IPS-NIHi11 (cell line): ENCODE measurements around the gene MGRN1.
A peak's percentile ranks its signal among the peaks of the same experiment; 100 is the strongest.

Source experiments
- DNase-seq: peaks from one replicate; pipeline ENCODE4 v3.0.0; 2012; ENCODE audit warnings: mixed read lengths, low spot score

MGRN1 gene

GRCh38 chr16:4699046-4699556, 74.5 kb downstream of the MGRN1 start:
- DNase-seq: peak; percentile 4

DNA sequence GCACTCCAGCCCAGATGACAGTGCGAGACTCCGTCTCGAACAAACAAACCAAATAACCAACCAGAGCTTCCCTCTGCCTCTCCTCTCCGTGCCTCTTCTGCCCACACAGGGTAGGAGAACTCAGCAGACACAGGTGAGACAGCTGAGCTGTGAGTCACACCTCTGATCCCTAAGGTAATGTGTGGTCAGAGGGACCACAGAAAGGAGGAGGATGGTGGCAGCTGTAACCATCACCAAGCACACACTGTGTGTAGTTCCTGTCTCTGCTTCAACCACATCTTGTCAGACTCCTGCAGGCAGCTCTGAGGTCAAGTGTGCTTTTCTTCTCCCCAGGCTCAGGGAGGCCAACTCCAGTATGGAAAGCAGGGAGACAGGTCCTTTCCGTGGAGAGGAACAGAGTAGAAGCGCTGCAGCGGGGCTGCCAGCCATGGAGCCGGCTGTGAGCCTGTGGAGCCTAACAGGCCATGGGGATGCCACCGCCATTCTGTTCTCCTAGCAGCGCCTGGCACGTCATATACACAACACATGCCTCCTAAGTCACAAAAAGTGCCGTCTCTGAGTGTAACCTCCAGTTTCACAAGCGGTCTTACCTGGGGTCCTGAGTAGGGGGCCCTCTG, 75.9 kb downstream of the MGRN1 start:
- DNase-seq: peak; percentile 4

GRCh38 chr16:4700997-4701743, 76.5 kb downstream of the MGRN1 start:
- DNase-seq: peak; percentile 4

DNA sequence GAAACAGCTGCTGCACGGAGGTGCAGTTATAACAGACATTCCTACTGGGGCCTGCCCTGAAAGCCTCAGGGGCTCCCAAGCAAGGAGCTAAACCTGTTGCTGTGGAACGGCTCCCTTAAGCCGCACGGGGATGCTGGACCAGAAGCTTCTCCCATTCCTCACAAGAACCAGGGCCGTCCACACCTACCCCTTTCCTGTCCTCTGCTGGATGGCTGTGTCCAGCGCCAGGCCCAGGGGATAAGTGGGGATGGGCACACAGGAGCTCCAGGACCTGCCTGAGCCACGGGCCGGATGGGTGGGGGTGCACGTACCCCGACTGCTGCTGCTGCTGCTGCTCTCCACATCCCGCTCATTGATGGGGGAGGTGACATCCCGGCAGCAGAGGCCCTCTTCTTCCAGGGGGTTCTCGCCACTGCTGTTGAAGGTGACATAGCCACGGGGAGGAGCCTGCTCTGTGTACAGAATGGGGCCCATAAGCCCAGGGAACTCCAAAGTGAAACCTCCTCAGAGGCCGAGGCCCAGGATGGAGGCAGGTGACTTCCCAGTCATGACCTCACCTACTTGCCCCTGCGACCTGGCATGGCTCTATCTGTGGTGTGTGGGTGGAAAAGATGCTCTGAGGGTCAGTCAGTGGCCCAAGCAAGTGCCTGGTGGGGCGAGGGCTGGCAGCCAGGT, 77.3 kb downstream of the MGRN1 start:
- DNase-seq: peak; percentile 2

- DNase-seq: no peak
These were observed 77.8 kb downstream of the MGRN1 start for GRCh38 chr16:4702466-4702808.

DNA sequence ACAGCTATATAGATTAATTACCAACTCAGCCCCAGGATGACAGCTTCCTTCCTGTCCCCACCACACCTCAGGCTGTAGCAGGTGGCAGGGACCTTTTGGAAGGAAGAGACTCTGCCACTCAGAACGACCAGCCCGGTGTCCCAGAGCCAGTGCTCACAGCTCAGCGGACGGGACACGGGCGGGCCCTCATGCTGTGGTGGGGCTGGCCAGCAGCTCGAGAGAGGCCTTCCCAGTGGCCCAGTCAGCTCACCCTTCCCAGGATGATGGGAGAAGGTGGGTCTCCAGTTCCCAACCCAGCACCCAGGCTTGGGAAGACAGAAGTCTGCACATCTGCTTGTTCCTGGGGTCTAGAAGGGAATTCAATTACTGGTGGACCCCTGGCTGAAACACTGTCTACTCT, 79.3 kb downstream of the MGRN1 start:
- DNase-seq: peak; percentile 2

GRCh38 chr16:4704491-4704890, 79.9 kb downstream of the MGRN1 start:
- no peak for DNase-seq

DNA sequence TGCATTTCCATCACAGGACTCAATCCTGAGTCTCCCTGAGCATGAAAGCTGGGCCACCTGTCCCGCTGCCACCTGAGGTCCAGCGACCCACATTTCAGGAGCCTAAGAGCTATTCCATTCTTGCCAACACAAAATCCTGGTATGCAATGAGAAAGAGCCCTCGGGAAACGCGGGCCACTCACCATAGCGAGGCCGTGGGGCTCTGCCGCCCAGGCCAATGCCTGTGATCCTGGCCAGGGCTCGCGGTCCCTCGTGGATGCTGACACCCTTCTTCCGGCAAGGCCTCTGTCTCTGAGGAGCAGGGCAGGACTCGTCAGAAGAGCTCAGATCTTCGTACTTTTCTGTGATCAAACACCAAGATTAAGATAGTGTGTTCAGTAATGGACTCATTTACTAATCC, 80.3 kb downstream of the MGRN1 start:
- DNase-seq: no peak

- no peak for DNase-seq
These were observed 82.2 kb downstream of the MGRN1 start for GRCh38 chr16:4706871-4707270.

- no peak for DNase-seq
These were observed 84.9 kb downstream of the MGRN1 start for GRCh38 chr16:4709481-4709880.

- DNase-seq: peak; percentile 68
These were observed 89.3 kb downstream of the MGRN1 start for GRCh38 chr16:4713663-4714501.

DNA sequence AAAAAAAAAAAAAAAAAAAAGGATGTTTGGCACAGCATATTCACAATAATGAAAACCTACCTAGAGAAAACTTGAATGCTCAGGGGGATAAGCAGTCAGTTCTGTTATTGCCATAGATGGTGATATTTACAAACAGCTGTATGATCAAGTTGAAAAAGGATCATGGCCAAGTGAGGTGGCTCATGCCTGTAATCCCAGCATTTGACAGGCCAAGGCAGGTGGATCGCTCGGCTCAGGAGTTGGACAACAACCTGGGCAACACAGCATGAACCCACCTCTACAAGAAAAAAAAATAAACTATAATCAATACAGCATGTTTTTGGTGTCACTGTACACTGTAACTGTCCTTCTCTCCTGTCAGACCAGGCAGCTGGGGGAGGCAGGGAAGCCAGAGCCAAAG, 90.4 kb downstream of the MGRN1 start:
- no peak for DNase-seq

GRCh38 chr16:4718466-4718865, 93.8 kb downstream of the MGRN1 start:
- no peak for DNase-seq

DNA sequence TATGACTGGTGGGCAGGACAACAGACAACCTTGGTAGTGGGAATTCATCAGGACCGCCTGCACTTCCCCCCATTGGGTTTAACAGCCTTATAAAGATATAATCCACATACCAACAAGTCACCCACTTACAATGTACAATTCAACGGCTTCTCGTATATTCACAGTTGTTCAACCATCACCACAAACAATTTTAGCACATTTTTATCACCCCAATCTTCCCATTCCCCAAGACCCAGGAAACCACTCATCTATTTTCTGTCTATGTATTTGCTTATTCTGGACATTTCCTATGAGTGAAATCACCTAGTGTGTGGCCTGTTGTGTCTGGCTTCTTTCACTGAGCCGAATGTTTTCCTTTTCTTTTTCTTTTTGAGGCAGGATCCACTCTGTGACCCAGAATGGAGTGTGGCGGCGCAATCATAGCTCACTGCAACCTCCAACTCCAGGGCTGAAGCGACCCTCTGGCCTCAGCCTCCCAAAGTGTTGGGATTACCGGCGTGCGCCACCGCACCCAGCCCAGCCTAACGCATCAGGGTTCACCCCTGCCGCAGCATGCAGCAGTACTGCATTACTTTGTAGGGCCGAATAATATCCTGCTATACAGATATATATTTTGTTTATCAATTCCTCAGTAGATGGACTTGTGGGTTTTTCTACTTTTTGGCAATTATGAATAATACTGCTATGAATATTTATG, 98.6 kb downstream of the MGRN1 start:
- DNase-seq: no peak

GRCh38 chr16:4724661-4725270, 100.1 kb downstream of the MGRN1 start:
- no peak for DNase-seq

- DNase-seq: no peak
These were observed 102.0 kb downstream of the MGRN1 start for GRCh38 chr16:4726616-4727015.

DNA sequence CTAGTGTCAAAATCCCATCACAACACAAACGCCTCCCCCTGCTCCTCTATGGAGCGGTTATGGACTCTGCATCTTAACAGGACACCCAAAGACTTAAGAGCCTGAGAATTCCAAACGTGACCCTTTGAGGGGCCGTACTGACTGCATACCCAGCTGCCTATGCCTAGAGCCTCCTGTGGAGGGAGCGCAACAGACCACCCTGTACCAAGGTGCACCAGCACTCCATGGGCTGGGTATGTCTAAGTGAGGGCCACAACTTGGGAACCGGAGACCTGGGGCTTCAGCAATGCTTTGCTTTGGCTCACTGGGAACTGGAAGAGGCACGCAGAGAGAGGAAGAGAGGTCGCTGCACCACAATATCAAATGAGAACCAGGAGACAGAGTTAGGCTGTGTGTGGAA, 104.0 kb downstream of the MGRN1 start:
- DNase-seq: no peak

GRCh38 chr16:4729876-4730275, 105.2 kb downstream of the MGRN1 start:
- no peak for DNase-seq

DNA sequence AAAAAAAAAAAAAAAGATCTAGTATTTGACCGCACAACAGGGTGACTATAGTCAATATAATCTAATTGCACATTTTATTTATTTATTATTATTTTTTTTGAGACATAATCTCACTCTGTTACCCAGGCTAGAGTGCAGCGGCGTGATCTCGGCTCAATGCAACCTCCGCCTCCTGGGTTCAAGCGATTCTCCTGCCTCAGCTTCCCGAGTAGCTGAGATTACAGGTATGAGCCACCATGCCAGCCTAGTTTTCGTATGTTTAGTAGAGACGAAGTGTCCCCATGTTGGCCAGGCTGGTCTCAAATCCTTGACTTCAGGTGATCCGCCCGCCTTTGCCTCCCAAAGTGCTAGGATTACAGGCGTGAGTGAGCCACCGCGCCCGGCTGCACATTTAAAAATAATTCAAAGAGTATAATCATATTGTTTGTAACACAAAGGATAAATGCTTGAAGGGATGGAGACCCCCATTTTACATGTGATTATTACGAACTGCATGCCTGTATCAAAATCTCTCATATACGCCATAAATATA, 108.7 kb downstream of the MGRN1 start:
- DNase-seq: no peak

- DNase-seq: no peak
These were observed 109.1 kb downstream of the MGRN1 start for GRCh38 chr16:4733747-4734062.

DNA sequence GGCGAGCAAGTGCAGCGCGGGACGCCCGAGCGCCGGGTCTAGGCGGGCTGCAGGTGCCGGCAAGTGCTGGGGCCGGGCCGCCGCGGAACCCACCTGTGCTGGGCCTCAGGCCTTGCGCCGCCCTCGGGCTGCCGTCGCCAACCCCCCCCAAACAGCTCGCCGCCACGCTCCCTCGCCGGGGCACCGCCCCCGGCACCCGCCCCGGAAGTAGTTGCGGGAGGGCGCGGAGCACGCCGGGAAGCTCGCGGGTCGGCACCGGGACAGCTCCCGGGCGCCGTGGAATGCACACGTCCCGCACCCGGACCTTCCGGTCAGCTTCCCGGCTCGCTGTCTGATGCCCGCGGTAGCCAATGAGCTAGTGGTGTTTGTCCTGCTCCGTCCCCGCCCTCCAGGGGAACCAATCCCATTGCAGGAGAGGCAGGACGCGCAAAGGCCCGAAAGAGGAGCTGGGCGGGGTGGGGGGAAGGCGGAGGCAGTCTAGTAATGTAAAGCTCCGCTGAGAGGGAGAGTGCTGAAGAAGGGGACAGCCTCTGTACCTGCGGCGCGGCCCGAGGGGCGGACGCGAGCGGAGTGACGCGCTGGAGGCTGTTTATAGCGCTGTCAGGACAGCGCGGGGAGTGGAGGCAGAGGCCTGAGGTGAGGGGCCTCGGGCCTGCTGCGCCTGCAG, 109.6 kb downstream of the MGRN1 start, which contains the start of the genes ANKS3 and DNAAF8:
TSS of gene ANKS3 (minus strand) at position 209 of the 667 bp plus-strand sequence. CDS start 4,122 bp downstream, outside the sequence.
TSS of gene DNAAF8 (plus strand) at position 475 of the 667 bp plus-strand sequence. CDS start 1,978 bp downstream, outside the sequence.
- DNase-seq: peak; percentile 98
